Activated CD4-positive, alpha-beta memory T cell treated with anti-CD3 and anti-CD28 coated beads for 36 hours (primary cell): ENCODE data around the gene SH2B2. TPM values are rescaled to one million over a fixed set of nuclear protein-coding genes. Genes with fewer than 3 reads are reported as not detected.

Experiments used
- microRNA-seq: library from miRNA; unstranded; fragments of <30 nt; microRNA quantifications from one replicate; pipeline ENCODE4 v1.2.0, GENCODE V29; 2022; ENCODE audit warnings: borderline number of aligned reads, borderline microRNAs expressed, borderline replicate concordance
- total RNA-seq, 2 experiments: library from RNA; stranded (reverse); gene quantifications; one replicate each; pipeline ENCODE4 v1.2.3, GENCODE V29; 2021

Gene SH2B2
- total RNA-seq, 2 experiments from 2014 or later, result 3.8 to 4.7 TPM

Small RNA genes lying within 50 kb of the gene (microRNA-seq; reads per million reads assigned to microRNA genes)
- not detected for gene MIR4285

Other genes starting within 250 kb of the SH2B2 start
- not detected for gene SPDYE6, start 69.6 kb downstream of the SH2B2 start, total RNA-seq
- 10 to 100 TPM; 20.8 to 22.6 TPM for gene PRKRIP1, start 109.5 kb downstream of the SH2B2 start, total RNA-seq
- gene ORAI2, start 146.7 kb downstream of the SH2B2 start, total RNA-seq, result 10 to 100 TPM; 28.7 to 31.5 TPM
- 1 to 10 TPM; 7.7 to 7.8 TPM for gene ALKBH4, start 178.0 kb downstream of the SH2B2 start, total RNA-seq
- gene LRWD1, start 178.1 kb downstream of the SH2B2 start, total RNA-seq, result 10 to 100 TPM; 16.4 to 20.0 TPM
- gene POLR2J, start 192.1 kb downstream of the SH2B2 start, total RNA-seq, result 10 to 100 TPM; 44.4 to 44.7 TPM
- gene RASA4B, start 230.9 kb downstream of the SH2B2 start, total RNA-seq, result 10 to 100 TPM; 10.2 to 10.4 TPM